PFSK-1 (cell line): Measurements from ENCODE around the gene DCAF12.

Source experiments
- POLR2AphosphoS5 ChIP-seq: IDR thresholded peaks from 2 replicates; pipeline ENCODE4 v1.6.1; 2012; ENCODE audit warnings: low read depth, mild to moderate bottlenecking, control low read depth, low read length, moderate library complexity
- SIN3A ChIP-seq: IDR thresholded peaks from 2 replicates; pipeline ENCODE4 v1.6.1; 2012; ENCODE audit warnings: mild to moderate bottlenecking, low read length, moderate library complexity, borderline replicate concordance; ENCODE audit not compliant: insufficient read depth
- TAF1 ChIP-seq: IDR thresholded peaks from 2 replicates; pipeline ENCODE4 v1.6.1; 2012; ENCODE audit warnings: low read length, control low read depth, borderline replicate concordance; ENCODE audit not compliant: insufficient read depth

DNA sequence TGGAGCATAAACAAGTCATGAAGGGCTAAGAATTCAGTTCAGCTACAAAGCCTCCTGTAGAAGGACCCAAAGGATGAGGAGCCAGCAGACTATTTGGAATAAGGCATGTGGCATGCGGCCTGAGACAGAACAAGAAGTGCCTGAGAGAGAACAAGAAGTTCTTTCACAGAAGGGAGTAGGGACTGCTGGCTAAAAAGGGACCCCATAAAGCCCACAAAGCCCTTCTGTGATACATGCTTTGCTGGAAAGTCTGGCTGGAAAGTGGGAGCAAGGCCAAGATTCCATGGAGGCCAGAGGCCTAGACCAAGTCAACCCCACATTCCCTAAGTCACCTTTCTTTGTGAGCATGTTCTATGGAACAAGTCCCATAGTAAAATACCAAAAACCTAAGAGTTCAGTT is 41.9 kb downstream of the DCAF12 start:
- TF ChIP-seq POLR2AphosphoS5: no peak
- no peak for TF ChIP-seq TAF1
- no peak for TF ChIP-seq SIN3A
